Uterus (tissue), 4 donors: ENCODE measurements around the gene SASH1. TPM values are rescaled to one million over a fixed set of nuclear protein-coding genes. Genes with fewer than 3 reads are reported as not detected.

Experiments used
- DNase-seq, 2 donors: peaks; one replicate each; pipeline ENCODE4 v3.0.0-alpha.2; 2019 to 2020
- H3K27ac ChIP-seq, 2 donors: fragments of 200-600 bp; sonication (generic); 1 replicate in 1 of 2; 2 replicates in 1 of 2; pipeline ENCODE4 v1.5.1; 2016 to 2018
- H3K27me3 ChIP-seq, 2 donors: fragments of 200-600 bp; sonication (generic); one replicate each; pipeline ENCODE4 v1.5.1; 2018 to 2019; ENCODE audit warnings: control low read depth in 1 of 2
- H3K36me3 ChIP-seq, 2 donors: fragments of 200-600 bp; sonication (generic); one replicate each; pipeline ENCODE4 v1.5.1; 2019; ENCODE audit warnings: control low read depth in 1 of 2
- H3K4me1 ChIP-seq, 2 donors: fragments of 200-600 bp; sonication (generic); one replicate each; pipeline ENCODE4 v1.5.1; 2018 to 2019; ENCODE audit warnings: control low read depth in 1 of 2
- H3K4me3 ChIP-seq, 2 donors: fragments of 200-600 bp; sonication (generic); 1 replicate in 1 of 2; 2 replicates in 1 of 2; pipeline ENCODE4 v1.5.1; 2018 to 2019; ENCODE audit warnings: mild to moderate bottlenecking in 1 of 2
- H3K9me3 ChIP-seq, 2 donors: fragments of 200-600 bp; sonication (generic); one replicate each; pipeline ENCODE4 v1.5.1; 2019; ENCODE audit warnings: control low read depth in 1 of 2
- CTCF ChIP-seq, 4 experiments: fragments of 200-600 bp in 2 of 4; fragments of 450-650 bp in 2 of 4; sonication (generic) in 2 of 4; IDR thresholded peaks; one replicate each; pipeline ENCODE4 v1.5.1; 2016 to 2019; ENCODE audit warnings: antibody characterized with exemption in 4 of 4, mild to moderate bottlenecking in 2 of 4, moderate library complexity in 1 of 4
- POLR2A ChIP-seq, 2 donors: fragments of 450-650 bp; IDR thresholded peaks; one replicate each; pipeline ENCODE4 v1.6.1; 2016; ENCODE audit warnings: antibody characterized with exemption in 2 of 2, mild to moderate bottlenecking in 1 of 2, moderate library complexity in 1 of 2
- intact Hi-C: fragments of 100-400 bp; cut with DNase I; formaldehyde crosslinking; loops from one replicate; pipeline ENCODE4 v1.15.1; 2023; ENCODE audit warnings: low total_unique reads
- total RNA-seq, 4 donors: library from RNA; depleted of rRNA in 3 of 4; stranded (reverse); fragments of >200 nt in 3 of 4; gene quantifications; one replicate each; pipeline versions ENCODE4 v1.1.0 to v1.2.4, GENCODE V29; 2014 to 2023
- donor health status: DM: yes; HTN: yes; CAD: no.

Gene SASH1
- total RNA-seq, 4 donors from 2014 or later = 31.2 to 79.9 (median 54.3) TPM

- no peak for DNase-seq
- no peaks in the 10 kb centered on the region for H3K4me1 ChIP-seq
- TF ChIP-seq POLR2A (IDR thresholded peaks at IDR 0.05) (no peak), CTCF (IDR thresholded peaks at IDR 0.05) (no peak)
- no peaks in the 10 kb centered on the region for H3K27me3 ChIP-seq
- H3K36me3 ChIP-seq = no peaks in the 10 kb centered on the region
- no peak overlapping the region for H3K4me3 ChIP-seq
- no peaks in the 10 kb centered on the region for H3K9me3 ChIP-seq
- intact Hi-C loops = no loop called here
- no peak overlapping the region for H3K27ac ChIP-seq
Measured at GRCh38 chr6:148535976-148536375, 193.3 kb downstream of the SASH1 start.

- no peak for TF ChIP-seq POLR2A (IDR thresholded peaks at IDR 0.05)
- no peak for TF ChIP-seq CTCF (IDR thresholded peaks at IDR 0.05)
- intact Hi-C loops = no loop called here
- Histone ChIP-seq H3K9me3 (no peaks in the 10 kb centered on the region), H3K4me1 (no peaks in the 10 kb centered on the region), H3K4me3 (peak overlapping the region in 1 of 2 donors; percentile 1), H3K27me3 (no peaks in the 10 kb centered on the region), H3K27ac (peak overlapping the region; percentile 73 to 76), H3K36me3 (no peaks in the 10 kb centered on the region)
- DNase-seq = no peak
Measured at GRCh38 chr6:148538261-148539190, 195.9 kb downstream of the SASH1 start.

GRCh38 chr6:148543540-148543939, 200.9 kb downstream of the SASH1 start:
- H3K4me3 ChIP-seq = no peak overlapping the region
- no peak overlapping the region for H3K27ac ChIP-seq
- H3K27me3 ChIP-seq = no peaks in the 10 kb centered on the region
- no peak for TF ChIP-seq CTCF (IDR thresholded peaks at IDR 0.05)
- no peak for TF ChIP-seq POLR2A (IDR thresholded peaks at IDR 0.05)
- no peak for DNase-seq
- H3K4me1 ChIP-seq = no peaks in the 10 kb centered on the region
- no peaks in the 10 kb centered on the region for H3K9me3 ChIP-seq
- H3K36me3 ChIP-seq = no peaks in the 10 kb centered on the region
- intact Hi-C loops = no loop called here

GRCh38 chr6:148544421-148544820, 201.8 kb downstream of the SASH1 start:
- no peak for DNase-seq
- no peak overlapping the region for H3K27ac ChIP-seq
- TF ChIP-seq CTCF (IDR thresholded peaks at IDR 0.05) (no peak), POLR2A (IDR thresholded peaks at IDR 0.05) (no peak)
- no peaks in the 10 kb centered on the region for H3K9me3 ChIP-seq
- intact Hi-C loops = no loop called here
- H3K4me1 ChIP-seq = no peaks in the 10 kb centered on the region
- H3K36me3 ChIP-seq = no peaks in the 10 kb centered on the region
- H3K4me3 ChIP-seq = no peak overlapping the region
- H3K27me3 ChIP-seq = no peaks in the 10 kb centered on the region

- intact Hi-C loops = no loop called here
- TF ChIP-seq POLR2A (IDR thresholded peaks at IDR 0.05) = no peak
- TF ChIP-seq CTCF (IDR thresholded peaks at IDR 0.05) = no peak
Measured at GRCh38 chr6:148545901-148546300, 203.3 kb downstream of the SASH1 start.

More at GRCh38 chr6:148545901-148546300, 203.3 kb downstream of the SASH1 start:
- no peak for DNase-seq
- Histone ChIP-seq H3K4me1 (no peaks in the 10 kb centered on the region), H3K27ac (no peak overlapping the region), H3K36me3 (no peaks in the 10 kb centered on the region), H3K27me3 (no peaks in the 10 kb centered on the region), H3K9me3 (no peaks in the 10 kb centered on the region), H3K4me3 (no peak overlapping the region)
